Measurements from ENCODE around the gene POLD4. TPM values are rescaled to one million over a fixed set of nuclear protein-coding genes. Genes with fewer than 3 reads are reported as not detected.

Gene POLD4
- total and polyA plus RNA-seq, 2 of the 13 experiments (the other 11 are each of a cell fraction or from before 2014, with no cell fraction given): 10.5 to 27.4 TPM

DNA sequence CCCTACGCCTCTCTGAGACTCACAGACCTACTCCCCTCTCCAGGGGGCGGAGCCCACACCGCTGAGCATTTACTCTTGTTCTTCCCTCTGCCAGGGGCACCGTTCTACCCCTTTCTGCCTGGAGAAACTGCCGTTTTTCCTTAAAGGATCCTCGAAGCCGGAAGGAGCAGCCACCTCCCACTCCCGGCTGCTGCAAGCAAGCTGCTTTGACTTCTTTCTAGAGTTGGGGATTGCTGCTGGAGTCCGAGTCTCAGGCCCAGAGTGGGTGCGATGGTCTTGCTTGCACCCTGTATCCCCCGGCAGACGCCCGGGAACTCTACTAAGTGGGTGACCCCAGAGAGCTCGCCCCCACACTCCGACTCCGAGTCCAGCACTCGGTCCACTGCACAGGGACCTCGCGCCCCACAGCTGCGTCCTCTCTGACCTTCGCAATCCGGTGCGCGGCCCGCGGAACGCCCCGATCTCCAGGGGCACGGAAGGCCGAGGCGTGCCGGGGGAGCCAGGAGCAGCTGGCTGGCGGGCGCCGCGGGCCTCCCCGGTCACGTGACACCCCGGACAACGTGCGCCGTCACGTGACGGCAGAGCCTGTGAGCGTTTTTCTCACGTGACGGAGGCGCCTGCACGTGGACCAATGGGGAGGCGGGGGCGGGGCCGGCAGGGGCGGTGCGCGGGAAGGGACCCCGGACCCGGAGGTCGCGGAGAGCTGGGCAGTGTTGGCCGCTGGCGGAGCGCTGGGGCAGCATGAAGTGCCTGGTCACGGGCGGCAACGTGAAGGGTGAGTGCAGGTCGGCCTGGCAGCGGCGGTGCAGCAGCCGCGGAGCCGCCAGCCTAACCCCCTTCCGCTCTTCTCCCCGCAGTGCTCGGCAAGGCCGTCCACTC lies 38.2 kb upstream of the POLD4 start, which contains the start of gene RAD9A (continued):
- TF ChIP-seq, protein P1, sequence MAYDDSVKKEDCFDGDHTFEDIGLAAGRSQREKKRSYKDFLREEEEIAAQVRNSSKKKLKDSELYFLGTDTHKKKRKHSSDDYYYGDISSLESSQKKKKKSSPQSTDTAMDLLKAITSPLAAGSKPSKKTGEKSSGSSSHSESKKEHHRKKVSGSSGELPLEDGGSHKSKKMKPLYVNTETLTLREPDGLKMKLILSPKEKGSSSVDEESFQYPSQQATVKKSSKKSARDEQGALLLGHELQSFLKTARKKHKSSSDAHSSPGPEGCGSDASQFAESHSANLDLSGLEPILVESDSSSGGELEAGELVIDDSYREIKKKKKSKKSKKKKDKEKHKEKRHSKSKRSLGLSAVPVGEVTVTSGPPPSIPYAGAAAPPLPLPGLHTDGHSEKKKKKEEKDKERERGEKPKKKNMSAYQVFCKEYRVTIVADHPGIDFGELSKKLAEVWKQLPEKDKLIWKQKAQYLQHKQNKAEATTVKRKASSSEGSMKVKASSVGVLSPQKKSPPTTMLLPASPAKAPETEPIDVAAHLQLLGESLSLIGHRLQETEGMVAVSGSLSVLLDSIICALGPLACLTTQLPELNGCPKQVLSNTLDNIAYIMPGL (CRISPR knock-in tag; IDR thresholded peaks at IDR 0.05; ENCODE audit: borderline replicate concordance in 1 of 2, low read depth in 1 of 2): peak in 1 of 2 experiments; percentile 80; a peak in 3 of 4 replicates
- TF ChIP-seq NR2F6 (IDR thresholded peaks at IDR 0.05) (no peak), NR2F6 (CRISPR knock-in tag; IDR thresholded peaks at IDR 0.05) (peak; percentile 79), HDAC6 (IDR thresholded peaks at IDR 0.05; ENCODE audit: low read depth, low read length) (no peak), YEATS2 (CRISPR knock-in tag; IDR thresholded peaks at IDR 0.05; ENCODE audit: borderline replicate concordance) (peak; percentile 97), ZNF431 (CRISPR knock-in tag; IDR thresholded peaks at IDR 0.05; ENCODE audit: borderline replicate concordance, low read depth) (no peak; the same call in 1 of the 2 replicates), HDAC1 (CRISPR knock-in tag; IDR thresholded peaks at IDR 0.05) (peak; percentile 100), SP5 (CRISPR knock-in tag; IDR thresholded peaks at IDR 0.05; ENCODE audit: borderline replicate concordance, low read depth) (peak; percentile 69; the same call in 1 of the 2 replicates), THAP11 (CRISPR knock-in tag; IDR thresholded peaks at IDR 0.05) (peak; percentile 87), FOXC1 (CRISPR knock-in tag; IDR thresholded peaks at IDR 0.05; ENCODE audit: borderline replicate concordance) (peak; percentile 83; the same call in 1 of the 2 replicates), ZNF260 (CRISPR knock-in tag; IDR thresholded peaks at IDR 0.05; ENCODE audit: borderline replicate concordance, low read depth) (no peak), ZBTB20 (CRISPR knock-in tag; IDR thresholded peaks at IDR 0.05; ENCODE audit: borderline replicate concordance, low read depth) (no peak), ATF1 (CRISPR knock-in tag; IDR thresholded peaks at IDR 0.05) (0 out of 2 replicates have a peak, but pooled peaks have one; percentile 19), CBX2 (IDR thresholded peaks at IDR 0.05; ENCODE audit: low read depth, low read length) (no peak), CBX2 (CRISPR knock-in tag; IDR thresholded peaks at IDR 0.05; ENCODE audit: low read depth) (no peak), ZNF816 (CRISPR knock-in tag; IDR thresholded peaks at IDR 0.05; ENCODE audit: borderline replicate concordance) (peak; percentile 59; the same call in 1 of the 2 replicates)
- TF ChIP-seq, protein P2, sequence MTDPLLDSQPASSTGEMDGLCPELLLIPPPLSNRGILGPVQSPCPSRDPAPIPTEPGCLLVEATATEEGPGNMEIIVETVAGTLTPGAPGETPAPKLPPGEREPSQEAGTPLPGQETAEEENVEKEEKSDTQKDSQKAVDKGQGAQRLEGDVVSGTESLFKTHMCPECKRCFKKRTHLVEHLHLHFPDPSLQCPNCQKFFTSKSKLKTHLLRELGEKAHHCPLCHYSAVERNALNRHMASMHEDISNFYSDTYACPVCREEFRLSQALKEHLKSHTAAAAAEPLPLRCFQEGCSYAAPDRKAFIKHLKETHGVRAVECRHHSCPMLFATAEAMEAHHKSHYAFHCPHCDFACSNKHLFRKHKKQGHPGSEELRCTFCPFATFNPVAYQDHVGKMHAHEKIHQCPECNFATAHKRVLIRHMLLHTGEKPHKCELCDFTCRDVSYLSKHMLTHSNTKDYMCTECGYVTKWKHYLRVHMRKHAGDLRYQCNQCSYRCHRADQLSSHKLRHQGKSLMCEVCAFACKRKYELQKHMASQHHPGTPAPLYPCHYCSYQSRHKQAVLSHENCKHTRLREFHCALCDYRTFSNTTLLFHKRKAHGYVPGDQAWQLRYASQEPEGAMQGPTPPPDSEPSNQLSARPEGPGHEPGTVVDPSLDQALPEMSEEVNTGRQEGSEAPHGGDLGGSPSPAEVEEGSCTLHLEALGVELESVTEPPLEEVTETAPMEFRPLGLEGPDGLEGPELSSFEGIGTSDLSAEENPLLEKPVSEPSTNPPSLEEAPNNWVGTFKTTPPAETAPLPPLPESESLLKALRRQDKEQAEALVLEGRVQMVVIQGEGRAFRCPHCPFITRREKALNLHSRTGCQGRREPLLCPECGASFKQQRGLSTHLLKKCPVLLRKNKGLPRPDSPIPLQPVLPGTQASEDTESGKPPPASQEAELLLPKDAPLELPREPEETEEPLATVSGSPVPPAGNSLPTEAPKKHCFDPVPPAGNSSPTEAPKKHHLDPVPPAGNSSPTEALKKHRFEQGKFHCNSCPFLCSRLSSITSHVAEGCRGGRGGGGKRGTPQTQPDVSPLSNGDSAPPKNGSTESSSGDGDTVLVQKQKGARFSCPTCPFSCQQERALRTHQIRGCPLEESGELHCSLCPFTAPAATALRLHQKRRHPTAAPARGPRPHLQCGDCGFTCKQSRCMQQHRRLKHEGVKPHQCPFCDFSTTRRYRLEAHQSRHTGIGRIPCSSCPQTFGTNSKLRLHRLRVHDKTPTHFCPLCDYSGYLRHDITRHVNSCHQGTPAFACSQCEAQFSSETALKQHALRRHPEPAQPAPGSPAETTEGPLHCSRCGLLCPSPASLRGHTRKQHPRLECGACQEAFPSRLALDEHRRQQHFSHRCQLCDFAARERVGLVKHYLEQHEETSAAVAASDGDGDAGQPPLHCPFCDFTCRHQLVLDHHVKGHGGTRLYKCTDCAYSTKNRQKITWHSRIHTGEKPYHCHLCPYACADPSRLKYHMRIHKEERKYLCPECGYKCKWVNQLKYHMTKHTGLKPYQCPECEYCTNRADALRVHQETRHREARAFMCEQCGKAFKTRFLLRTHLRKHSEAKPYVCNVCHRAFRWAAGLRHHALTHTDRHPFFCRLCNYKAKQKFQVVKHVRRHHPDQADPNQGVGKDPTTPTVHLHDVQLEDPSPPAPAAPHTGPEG (CRISPR knock-in tag; IDR thresholded peaks at IDR 0.05): peak; percentile 31
- TF ChIP-seq, protein P3, sequence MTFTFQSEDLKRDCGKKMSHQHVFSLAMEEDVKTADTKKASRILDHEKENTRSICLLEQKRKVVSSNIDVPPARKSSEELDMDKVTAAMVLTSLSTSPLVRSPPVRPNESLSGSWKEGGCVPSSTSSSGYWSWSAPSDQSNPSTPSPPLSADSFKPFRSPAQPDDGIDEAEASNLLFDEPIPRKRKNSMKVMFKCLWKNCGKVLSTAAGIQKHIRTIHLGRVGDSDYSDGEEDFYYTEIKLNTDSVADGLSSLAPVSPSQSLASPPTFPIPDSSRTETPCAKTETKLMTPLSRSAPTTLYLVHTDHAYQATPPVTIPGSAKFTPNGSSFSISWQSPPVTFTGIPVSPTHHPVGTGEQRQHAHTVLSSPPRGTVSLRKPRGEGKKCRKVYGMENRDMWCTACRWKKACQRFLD (CRISPR knock-in tag; IDR thresholded peaks at IDR 0.05; ENCODE audit: borderline replicate concordance): peak; percentile 90; the same call in 1 of the 2 replicates
- TF ChIP-seq, protein P4, sequence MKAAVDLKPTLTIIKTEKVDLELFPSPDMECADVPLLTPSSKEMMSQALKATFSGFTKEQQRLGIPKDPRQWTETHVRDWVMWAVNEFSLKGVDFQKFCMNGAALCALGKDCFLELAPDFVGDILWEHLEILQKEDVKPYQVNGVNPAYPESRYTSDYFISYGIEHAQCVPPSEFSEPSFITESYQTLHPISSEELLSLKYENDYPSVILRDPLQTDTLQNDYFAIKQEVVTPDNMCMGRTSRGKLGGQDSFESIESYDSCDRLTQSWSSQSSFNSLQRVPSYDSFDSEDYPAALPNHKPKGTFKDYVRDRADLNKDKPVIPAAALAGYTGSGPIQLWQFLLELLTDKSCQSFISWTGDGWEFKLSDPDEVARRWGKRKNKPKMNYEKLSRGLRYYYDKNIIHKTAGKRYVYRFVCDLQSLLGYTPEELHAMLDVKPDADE (CRISPR knock-in tag; IDR thresholded peaks at IDR 0.05): no peak
